NOMO-1 treated with DMSO at 0.1 percent for 48 hours (cell line): Measurements from ENCODE around the gene METTL25B.
"Not testable (repeated sequence)": the region's sequence is repeated elsewhere in the genome, so short reads cannot be mapped to it uniquely, and the experiment has no call there.

Source experiments
- DNase-seq: peaks from one replicate; lab custom pipeline; 2025; ENCODE audit not compliant: unreplicated experiment; lab: John Stamatoyannopoulos, UW

Gene METTL25B

GRCh38 chr1:156747742-156748669 is 19.7 kb downstream of the METTL25B start:
- no peak for DNase-seq

- peak; percentile 14 for DNase-seq
Observed at GRCh38 chr1:156748670-156749418, 20.6 kb downstream of the METTL25B start.

GRCh38 chr1:156749419-156750118 is 21.3 kb downstream of the METTL25B start:
- no peak for DNase-seq

GRCh38 chr1:156750191-156750672 is 22.0 kb downstream of the METTL25B start:
- no peak for DNase-seq

- no peak for DNase-seq
Observed at GRCh38 chr1:156750711-156751450, 22.6 kb downstream of the METTL25B start.

- DNase-seq, result no peak
Observed at GRCh38 chr1:156751451-156751756, 23.1 kb downstream of the METTL25B start, which contains the start of gene HDGF. Gene HDGF (minus strand): TSS chr1:156751675. CDS start chr1:156751429, 246 bp downstream.

- DNase-seq, result peak; percentile 87
Observed at GRCh38 chr1:156751757-156752481, 23.6 kb downstream of the METTL25B start.

- DNase-seq, result peak; percentile 21
Observed at GRCh38 chr1:156752843-156753482, 24.7 kb downstream of the METTL25B start.

- DNase-seq, result no peak
Observed at GRCh38 chr1:156754219-156754618, 25.9 kb downstream of the METTL25B start.

- no peak for DNase-seq
Observed at GRCh38 chr1:156755527-156755950, 27.3 kb downstream of the METTL25B start.

- DNase-seq, result no peak
Observed at GRCh38 chr1:156756355-156756754, 28.1 kb downstream of the METTL25B start.

- DNase-seq, result not testable (repeated sequence)
Observed at GRCh38 chr1:156757572-156758253, 29.4 kb downstream of the METTL25B start.

GRCh38 chr1:156760092-156760795 is 32.0 kb downstream of the METTL25B start:
- DNase-seq, result no peak

- no peak for DNase-seq
Observed at GRCh38 chr1:156760796-156761104, 32.5 kb downstream of the METTL25B start.

GRCh38 chr1:156765136-156765535 is 36.9 kb downstream of the METTL25B start:
- not testable (repeated sequence) for DNase-seq

GRCh38 chr1:156765666-156766065 is 37.4 kb downstream of the METTL25B start:
- DNase-seq, result peak; percentile 66

- no peak for DNase-seq
Observed at GRCh38 chr1:156766298-156767100, 38.2 kb downstream of the METTL25B start.
